ENCODE results near the gene ARHGEF3. TPM values are rescaled to one million over a fixed set of nuclear protein-coding genes. Genes with fewer than 3 reads are reported as not detected.
"Not testable (repeated sequence)": the region's sequence is repeated elsewhere in the genome, so short reads cannot be mapped to it uniquely, and the experiment has no call there.

ARHGEF3 gene
- total RNA-seq, 1 experiment from 2014 or later = 7.9 TPM

- Mint-ChIP-seq H3K4me1 (no peaks in the 10 kb centered on the region), H3K4me3 (no peak overlapping the region), H3K9me3 (peaks cover 4% of the 10 kb centered on the region; the same call in 1 of the 2 replicates), H3K36me3 (no peaks in the 10 kb centered on the region), H3K27ac (no peak overlapping the region), H3K27me3 (ENCODE audit: low read depth) (no peaks in the 10 kb centered on the region; the same call in 1 of the 2 replicates)
- DNase-seq (ENCODE audit: low spot score) (no peak), ATAC-seq (no peak)
- TF ChIP-seq ZNF416 (CRISPR knock-in tag; IDR thresholded peaks at IDR 0.05) (no peak), USF1 (CRISPR knock-in tag; IDR thresholded peaks at IDR 0.05) (no peak), ZMAT4 (CRISPR knock-in tag; IDR thresholded peaks at IDR 0.05) (no peak), FOXP4 (CRISPR knock-in tag; IDR thresholded peaks at IDR 0.05) (no peak), NR2C2 (CRISPR knock-in tag; IDR thresholded peaks at IDR 0.05) (no peak)
- ChIA-PET CTCF (no interaction called here), POLR2A (no interaction called here)
Measured at GRCh38 chr3:56693750-56694149, 108.0 kb downstream of the ARHGEF3 start.

GRCh38 chr3:56692520-56693433 is 109.0 kb downstream of the ARHGEF3 start:
- CTCF ChIA-PET = interaction anchor here (0.5 kb wide), 1 partner anchor 14 kb away, joined by 3 read pairs; no protein-coding TSS in a partner anchor
- H3K9me3 Mint-ChIP-seq; H3K4me1 Mint-ChIP-seq; DNase-seq (ENCODE audit: low spot score); H3K36me3 Mint-ChIP-seq; H3K27me3 Mint-ChIP-seq (ENCODE audit: low read depth); POLR2A ChIA-PET; ATAC-seq; H3K27ac Mint-ChIP-seq; H3K4me3 Mint-ChIP-seq: not testable (repeated sequence)

GRCh38 chr3:56692001-56692365 is 109.8 kb downstream of the ARHGEF3 start:
- not testable (repeated sequence) for H3K36me3 Mint-ChIP-seq

GRCh38 chr3:56691165-56692000 is 110.4 kb downstream of the ARHGEF3 start:
- no peak for DNase-seq (ENCODE audit: low spot score)
- Mint-ChIP-seq H3K27ac (no peak overlapping the region), H3K36me3 (no peaks in the 10 kb centered on the region), H3K27me3 (ENCODE audit: low read depth) (peaks cover 20% of the 10 kb centered on the region), H3K4me1 (no peaks in the 10 kb centered on the region), H3K9me3 (peaks cover 4% of the 10 kb centered on the region; the same call in 1 of the 2 replicates), H3K4me3 (no peak overlapping the region)
- no peak for ATAC-seq
- ChIA-PET POLR2A (no interaction called here), CTCF (interaction anchor here (1.4 kb wide), 1 partner anchor 297 kb away, joined by 4 read pairs; no protein-coding TSS in a partner anchor)
- TF ChIP-seq ATF6 (CRISPR knock-in tag; IDR thresholded peaks at IDR 0.05) (no peak), CREM (CRISPR knock-in tag; IDR thresholded peaks at IDR 0.05) (no peak), FOXJ3 (CRISPR knock-in tag; IDR thresholded peaks at IDR 0.05; ENCODE audit: borderline replicate concordance) (no peak), ZNF671 (CRISPR knock-in tag; IDR thresholded peaks at IDR 0.05) (no peak), ZBTB21 (CRISPR knock-in tag; IDR thresholded peaks at IDR 0.05; ENCODE audit: borderline replicate concordance) (no peak), HMGXB4 (CRISPR knock-in tag; IDR thresholded peaks at IDR 0.05) (no peak), ZNF317 (CRISPR knock-in tag; IDR thresholded peaks at IDR 0.05; ENCODE audit: borderline replicate concordance, low read depth) (no peak), MYBL2 (CRISPR knock-in tag; IDR thresholded peaks at IDR 0.05) (no peak), NR3C1 (CRISPR knock-in tag; conservative IDR thresholded peaks at IDR 0.05; ENCODE audit: low read depth) (no peak), ZNF396 (CRISPR knock-in tag; IDR thresholded peaks at IDR 0.05; ENCODE audit: borderline replicate concordance) (no peak), ZNF512 (CRISPR knock-in tag; IDR thresholded peaks at IDR 0.05; ENCODE audit: borderline replicate concordance) (no peak), NFATC4 (CRISPR knock-in tag; IDR thresholded peaks at IDR 0.05) (no peak)

More at GRCh38 chr3:56692001-56692365, 109.8 kb downstream of the ARHGEF3 start:
- H3K9me3 Mint-ChIP-seq; DNase-seq (ENCODE audit: low spot score); H3K4me3 Mint-ChIP-seq; POLR2A ChIA-PET; H3K27ac Mint-ChIP-seq; H3K4me1 Mint-ChIP-seq; ATAC-seq: not testable (repeated sequence)
- CTCF ChIA-PET = interaction anchor here (1.4 kb wide), 1 partner anchor 297 kb away, joined by 4 read pairs; no protein-coding TSS in a partner anchor
- H3K27me3 Mint-ChIP-seq (ENCODE audit: low read depth) = peaks cover 14% of the 10 kb centered on the region

Data from WTC11 (cell line).